C4-2B (cell line): ENCODE data around the gene PELI3.

Experiments used
- H3K27ac ChIP-seq: fragments of 450-650 bp; 2 replicates; pipeline ENCODE4 v1.5.1; 2017
- CTCF ChIP-seq: fragments of 450-650 bp; conservative IDR thresholded peaks from 2 replicates; pipeline ENCODE4 v1.5.1; 2017; ENCODE audit warnings: mild to moderate bottlenecking
- ZFX ChIP-seq: fragments of 450-650 bp; IDR thresholded peaks from 2 replicates; pipeline ENCODE4 v1.6.1; 2017

PELI3 gene

DNA sequence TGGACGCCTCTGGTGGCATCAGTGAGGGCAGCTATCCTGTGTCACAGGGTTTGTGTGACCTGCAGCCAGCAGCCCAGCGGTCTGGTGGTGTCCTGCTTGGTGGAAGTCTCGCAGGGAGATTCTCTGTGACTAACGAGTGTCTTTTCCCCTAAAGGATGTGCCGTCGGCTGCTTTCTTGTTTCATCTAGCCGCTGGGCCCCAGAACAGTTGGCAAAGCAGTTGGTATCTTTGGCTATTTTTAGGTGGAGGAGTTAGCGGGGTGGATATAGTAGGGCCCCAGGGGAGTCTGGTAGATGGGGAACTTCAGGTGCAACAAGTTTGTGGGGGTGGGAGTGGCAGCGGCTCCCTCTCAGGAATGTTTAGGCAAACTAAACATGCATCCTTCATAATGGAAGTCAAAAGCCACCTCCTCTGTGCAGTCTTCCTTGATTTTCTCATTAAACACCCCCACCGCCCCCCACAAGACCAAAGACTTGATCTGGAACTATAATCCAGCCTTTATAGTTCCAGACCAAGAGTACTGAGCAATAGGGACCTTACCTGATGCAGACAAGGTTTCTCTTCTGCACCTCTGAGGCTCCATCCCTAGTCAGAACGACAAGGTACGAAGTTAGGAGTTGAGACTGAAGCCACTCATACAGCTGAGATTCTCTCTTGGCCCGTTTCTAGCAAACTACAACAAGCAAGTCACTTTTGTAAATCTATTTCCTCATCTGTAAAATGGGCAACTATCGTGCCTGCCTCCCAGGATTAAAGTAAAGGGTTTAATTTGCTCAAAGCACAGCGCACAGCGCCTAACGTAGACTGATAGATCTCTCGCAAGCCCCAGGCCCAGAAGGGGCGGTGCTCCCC lies 1.1 kb upstream of the PELI3 start:
- no peak overlapping the region for H3K27ac ChIP-seq
- TF ChIP-seq ZFX (no peak), CTCF (no peak)

GRCh38 chr11:66467034-66467659 lies 442 bp downstream of the PELI3 start:
- peak overlapping the region; percentile 68 for H3K27ac ChIP-seq
- TF ChIP-seq ZFX (peak; percentile 91), CTCF (no peak; the same call in 1 of the 2 replicates)

DNA sequence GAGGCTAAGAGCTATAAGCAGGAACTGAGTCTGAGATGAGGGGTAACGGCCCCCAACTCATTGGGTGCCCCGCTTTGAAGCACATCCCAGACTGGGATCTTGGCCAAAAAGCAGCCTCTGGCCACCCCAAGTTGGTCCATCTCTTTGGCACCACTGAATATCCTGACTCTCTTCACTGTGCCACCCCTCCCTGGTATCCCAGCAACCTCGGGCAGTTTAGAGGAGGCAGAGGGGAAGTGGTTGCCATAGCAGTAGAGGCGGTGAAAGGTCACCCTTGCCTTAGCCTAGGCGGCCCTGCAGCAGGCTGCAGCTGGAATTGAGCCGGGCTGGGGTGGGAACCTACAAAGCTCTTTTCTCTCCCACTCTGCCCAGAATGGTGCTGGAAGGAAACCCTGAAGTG lies 1.1 kb downstream of the PELI3 start:
- TF ChIP-seq CTCF (no peak), ZFX (no peak)
- H3K27ac ChIP-seq, result peak overlapping the region; percentile 68; the same call in 1 of the 2 replicates

DNA sequence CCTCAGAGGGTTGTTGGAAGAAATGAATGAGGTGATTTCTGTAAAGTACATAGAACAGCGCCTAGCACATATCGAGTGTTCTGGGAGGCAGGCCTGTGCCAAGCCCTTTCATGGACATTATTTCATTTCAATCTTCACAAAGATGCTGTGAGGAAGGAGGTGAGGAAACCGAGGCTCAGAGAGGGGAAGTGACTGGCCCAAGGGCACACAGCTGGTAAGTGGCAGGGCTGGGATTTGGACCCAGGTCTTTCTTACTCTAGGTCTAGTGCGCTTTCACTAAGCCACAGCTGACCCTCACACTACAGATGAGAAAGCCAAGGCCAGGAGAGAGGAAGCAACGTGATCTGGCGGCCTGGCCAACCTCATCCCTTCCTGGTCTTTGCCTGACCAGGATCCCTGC lies 2.0 kb downstream of the PELI3 start:
- no peak overlapping the region for H3K27ac ChIP-seq
- TF ChIP-seq CTCF (no peak), ZFX (no peak)

GRCh38 chr11:66469441-66469840 lies 2.7 kb downstream of the PELI3 start:
- TF ChIP-seq ZFX (no peak), CTCF (no peak)
- H3K27ac ChIP-seq, result no peak overlapping the region

GRCh38 chr11:66470015-66470414 lies 3.3 kb downstream of the PELI3 start:
- no peak overlapping the region for H3K27ac ChIP-seq

More at GRCh38 chr11:66470015-66470414, 3.3 kb downstream of the PELI3 start:
- TF ChIP-seq ZFX (no peak), CTCF (no peak)
